K562 (cell line): ENCODE results near the gene IFITM2. TPM values are rescaled to one million over a fixed set of nuclear protein-coding genes. Genes with fewer than 3 reads are reported as not detected.
A peak's percentile ranks its signal among the peaks of the same experiment; 100 is the strongest.

Source experiments
- CXXC5 ChIP-seq: fragments of 250-450 bp; sonication (Bioruptor Pico); IDR thresholded peaks from 2 replicates; pipeline ENCODE4 v1.8.0; 2022; ENCODE audit warnings: inconsistent platforms, mild to moderate bottlenecking, moderate library complexity
- GTF2F1 ChIP-seq: IDR thresholded peaks from 2 replicates; pipeline ENCODE4 v1.6.1; 2011; ENCODE audit warnings: low read depth, low read length, improper control_type of control experiment
- HDAC2 ChIP-seq: fragments of 450-650 bp; IDR thresholded peaks from 2 replicates; pipeline ENCODE4 v1.6.1; 2016; ENCODE audit warnings: mild to moderate bottlenecking
- JUN ChIP-seq, 2 experiments: sonication (generic) in 1 of 2; formaldehyde crosslinking in 1 of 2; IDR thresholded peaks; 2 replicates each; pipeline versions ENCODE4 v1.6.1 to v1.8.0; 2012 to 2022; ENCODE audit warnings: borderline replicate concordance in 2 of 2, mild to moderate bottlenecking in 2 of 2, improper control_type of control experiment in 1 of 2, low read depth in 1 of 2, low read length in 1 of 2, missing genetic modification reagents in 1 of 2
- MAZ ChIP-seq, 2 experiments: fragments of 450-650 bp in 1 of 2; sonication (generic) in 1 of 2; formaldehyde crosslinking; IDR thresholded peaks in 1 of 2; conservative IDR thresholded peaks in 1 of 2; 2 replicates each; pipeline versions ENCODE4 v1.4.0 to v1.5.0; 2020; ENCODE audit warnings: mild to moderate bottlenecking in 1 of 2, missing genetic modification reagents in 1 of 2
- MCM2 ChIP-seq: fragments of 450-650 bp; IDR thresholded peaks from 2 replicates; pipeline ENCODE4 v1.6.1; 2017; ENCODE audit warnings: low read depth, mild to moderate bottlenecking
- MEIS2 ChIP-seq: fragments of 450-650 bp; IDR thresholded peaks from 2 replicates; pipeline ENCODE4 v1.6.1; 2014; ENCODE audit warnings: mild to moderate bottlenecking; ENCODE audit not compliant: partially characterized antibody
- PHF8 ChIP-seq: fragments of 200-600 bp; sonication (generic); IDR thresholded peaks from 2 replicates; pipeline ENCODE4 v1.6.1; 2012; ENCODE audit warnings: mixed run types, mild to moderate bottlenecking, inconsistent platforms, low read length, moderate library complexity, borderline replicate concordance
- POLR2A ChIP-seq: fragments of 450-650 bp; conservative IDR thresholded peaks from 2 replicates; pipeline ENCODE4 v1.6.1; 2016
- POLR2G ChIP-seq: fragments of 200-400 bp; formaldehyde crosslinking; IDR thresholded peaks from 2 replicates; pipeline ENCODE4 v1.6.1; 2017; ENCODE audit warnings: low read depth, mild to moderate bottlenecking, antibody characterized with exemption, low read length, moderate library complexity
- TAF7 ChIP-seq: fragments of 450-650 bp; IDR thresholded peaks from 2 replicates; pipeline ENCODE4 v1.6.1; 2016; ENCODE audit warnings: missing genetic modification characterization, missing compliant biosample characterization
- ZC3H4 ChIP-seq: sonication (generic); formaldehyde crosslinking; IDR thresholded peaks from 2 replicates; pipeline ENCODE4 v1.9.0; 2021; ENCODE audit warnings: missing genetic modification reagents, borderline replicate concordance
- ZNF23 ChIP-seq: fragments of 250-450 bp; sonication (Bioruptor Pico); IDR thresholded peaks from 2 replicates; pipeline ENCODE4 v1.4.0; 2020; ENCODE audit warnings: mild to moderate bottlenecking
- polyA plus RNA-seq, 8 experiments: library from polyadenylated mRNA; depleted of rRNA in 4 of 8; stranded (reverse) in 5 of 8; unstranded in 3 of 8; fragments of >200 nt; fragmentation: Nextera tagmentation in 2 of 8; fragmentation: Illumina TruSeq in 1 of 8; extraction: Ambion mirVana in 2 of 8; extraction: Trizol in 1 of 8; gene quantifications; 2 replicates each; pipeline versions ENCODE4 v1.2.1 to v1.2.3, GENCODE V29; 2011 to 2014; ENCODE audit warnings: inconsistent platforms in 1 of 8, missing spikeins in 1 of 8
- total RNA-seq, 7 experiments: library from RNA; depleted of rRNA in 6 of 7; stranded (reverse); fragments of >200 nt in 6 of 7; fragmentation: Illumina TruSeq in 2 of 7; extraction: Trizol in 2 of 7; gene quantifications; 2 replicates each; pipeline versions ENCODE4 v1.2.1 to v1.2.3, GENCODE V29; 2011 to 2021; ENCODE audit warnings: low replicate concordance in 1 of 7
- TF ChIP-seq, protein P1 (sequence below): sonication (generic); formaldehyde crosslinking; IDR thresholded peaks from 2 replicates; pipeline ENCODE4 v1.8.0; 2022; ENCODE audit warnings: missing genetic modification reagents, mild to moderate bottlenecking, moderate library complexity, borderline replicate concordance
- TF ChIP-seq, protein P2 (sequence below): fragments of 450-650 bp; IDR thresholded peaks from 2 replicates; pipeline ENCODE4 v1.6.1; 2016; ENCODE audit warnings: missing biosample characterization, missing genetic modification characterization
- TF ChIP-seq, protein P3 (sequence below): fragments of 250-450 bp; sonication (Bioruptor Pico); IDR thresholded peaks from 2 replicates; pipeline ENCODE4 v1.5.0; 2021; ENCODE audit warnings: mild to moderate bottlenecking, borderline replicate concordance
- TF ChIP-seq, protein P4 (sequence below): fragments of 200-800 bp; sonication (Bioruptor generic); IDR thresholded peaks from 2 replicates; pipeline ENCODE4 v1.6.1; 2016; ENCODE audit warnings: missing genetic modification characterization, missing compliant biosample characterization

Gene IFITM2
- total and polyA plus RNA-seq, 9 of the 15 experiments (the other 6 are each of a cell fraction or from before 2014, with no cell fraction given): 52.8 to 4,872 (median 356) TPM

DNA sequence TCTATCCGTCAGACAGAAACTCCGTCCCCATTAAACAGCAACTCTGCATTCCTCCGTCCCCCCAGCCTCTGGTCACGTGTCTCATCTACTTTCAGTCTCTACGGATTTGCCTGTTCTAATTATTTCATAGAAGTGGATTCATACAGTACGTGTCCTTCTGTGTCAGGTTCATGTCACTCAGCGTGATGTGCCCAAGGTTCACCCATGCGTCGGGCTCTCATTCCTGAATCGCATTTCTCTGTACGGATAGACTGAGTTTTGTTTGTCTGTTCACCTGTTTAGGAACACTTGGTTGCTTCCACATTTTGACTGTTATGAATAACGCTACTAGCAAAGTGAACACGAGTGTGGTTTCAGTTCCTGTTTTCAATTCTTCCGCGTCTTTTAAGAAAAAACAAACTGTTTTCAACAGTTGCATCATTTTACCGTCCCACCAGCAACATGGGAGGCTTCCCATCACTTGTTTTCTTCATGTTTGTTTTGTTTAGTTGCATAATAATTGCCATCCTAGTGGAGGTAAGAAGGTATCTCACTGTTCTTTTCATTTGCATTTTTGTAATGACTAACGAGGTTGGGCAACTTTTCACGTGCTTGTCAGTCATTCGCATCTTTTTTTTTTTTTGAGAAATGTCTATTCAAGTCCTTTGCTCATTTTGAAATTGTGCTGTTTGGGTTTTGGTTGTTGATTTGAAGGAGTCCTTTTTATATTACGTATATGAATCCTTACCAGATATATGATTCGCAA is 38.3 kb upstream of the IFITM2 start (continued):
- TF ChIP-seq, protein P1, sequence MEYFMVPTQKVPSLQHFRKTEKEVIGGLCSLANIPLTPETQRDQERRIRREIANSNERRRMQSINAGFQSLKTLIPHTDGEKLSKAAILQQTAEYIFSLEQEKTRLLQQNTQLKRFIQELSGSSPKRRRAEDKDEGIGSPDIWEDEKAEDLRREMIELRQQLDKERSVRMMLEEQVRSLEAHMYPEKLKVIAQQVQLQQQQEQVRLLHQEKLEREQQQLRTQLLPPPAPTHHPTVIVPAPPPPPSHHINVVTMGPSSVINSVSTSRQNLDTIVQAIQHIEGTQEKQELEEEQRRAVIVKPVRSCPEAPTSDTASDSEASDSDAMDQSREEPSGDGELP: no peak; the same call in 1 of the 2 replicates
- TF ChIP-seq POLR2A: peak; percentile 43; the same call in 1 of the 2 replicates
- peak; percentile 72 for TF ChIP-seq CXXC5 (CRISPR knock-in tag)
- 0 out of 2 replicates have a peak, but pooled peaks have one; percentile 11 for TF ChIP-seq HDAC2
- no peak for TF ChIP-seq ZNF23 (CRISPR knock-in tag)
- TF ChIP-seq MCM2: no peak
- TF ChIP-seq, protein P2, sequence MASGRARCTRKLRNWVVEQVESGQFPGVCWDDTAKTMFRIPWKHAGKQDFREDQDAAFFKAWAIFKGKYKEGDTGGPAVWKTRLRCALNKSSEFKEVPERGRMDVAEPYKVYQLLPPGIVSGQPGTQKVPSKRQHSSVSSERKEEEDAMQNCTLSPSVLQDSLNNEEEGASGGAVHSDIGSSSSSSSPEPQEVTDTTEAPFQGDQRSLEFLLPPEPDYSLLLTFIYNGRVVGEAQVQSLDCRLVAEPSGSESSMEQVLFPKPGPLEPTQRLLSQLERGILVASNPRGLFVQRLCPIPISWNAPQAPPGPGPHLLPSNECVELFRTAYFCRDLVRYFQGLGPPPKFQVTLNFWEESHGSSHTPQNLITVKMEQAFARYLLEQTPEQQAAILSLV (tag): peak; percentile 75
- peak; percentile 35; the same call in 1 of the 2 replicates for TF ChIP-seq PHF8
- TF ChIP-seq, protein P3, sequence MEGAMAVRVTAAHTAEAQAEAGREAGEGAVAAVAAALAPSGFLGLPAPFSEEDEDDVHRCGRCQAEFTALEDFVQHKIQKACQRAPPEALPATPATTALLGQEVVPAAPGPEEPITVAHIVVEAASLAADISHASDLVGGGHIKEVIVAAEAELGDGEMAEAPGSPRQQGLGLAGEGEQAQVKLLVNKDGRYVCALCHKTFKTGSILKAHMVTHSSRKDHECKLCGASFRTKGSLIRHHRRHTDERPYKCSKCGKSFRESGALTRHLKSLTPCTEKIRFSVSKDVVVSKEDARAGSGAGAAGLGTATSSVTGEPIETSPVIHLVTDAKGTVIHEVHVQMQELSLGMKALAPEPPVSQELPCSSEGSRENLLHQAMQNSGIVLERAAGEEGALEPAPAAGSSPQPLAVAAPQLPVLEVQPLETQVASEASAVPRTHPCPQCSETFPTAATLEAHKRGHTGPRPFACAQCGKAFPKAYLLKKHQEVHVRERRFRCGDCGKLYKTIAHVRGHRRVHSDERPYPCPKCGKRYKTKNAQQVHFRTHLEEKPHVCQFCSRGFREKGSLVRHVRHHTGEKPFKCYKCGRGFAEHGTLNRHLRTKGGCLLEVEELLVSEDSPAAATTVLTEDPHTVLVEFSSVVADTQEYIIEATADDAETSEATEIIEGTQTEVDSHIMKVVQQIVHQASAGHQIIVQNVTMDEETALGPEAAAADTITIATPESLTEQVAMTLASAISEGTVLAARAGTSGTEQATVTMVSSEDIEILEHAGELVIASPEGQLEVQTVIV (CRISPR knock-in tag): no peak
- peak; percentile 56 for TF ChIP-seq MEIS2
- TF ChIP-seq ZC3H4 (CRISPR knock-in tag): no peak
- peak in 1 of 2 experiments; percentile 35; a peak in 1 of 4 replicates for TF ChIP-seq MAZ (CRISPR knock-in tag; conservative IDR thresholded peaks at IDR 0.05 in 1 of 2, IDR thresholded peaks at IDR 0.05 in 1 of 2)
- no peak for TF ChIP-seq GTF2F1
- TF ChIP-seq, protein P4, sequence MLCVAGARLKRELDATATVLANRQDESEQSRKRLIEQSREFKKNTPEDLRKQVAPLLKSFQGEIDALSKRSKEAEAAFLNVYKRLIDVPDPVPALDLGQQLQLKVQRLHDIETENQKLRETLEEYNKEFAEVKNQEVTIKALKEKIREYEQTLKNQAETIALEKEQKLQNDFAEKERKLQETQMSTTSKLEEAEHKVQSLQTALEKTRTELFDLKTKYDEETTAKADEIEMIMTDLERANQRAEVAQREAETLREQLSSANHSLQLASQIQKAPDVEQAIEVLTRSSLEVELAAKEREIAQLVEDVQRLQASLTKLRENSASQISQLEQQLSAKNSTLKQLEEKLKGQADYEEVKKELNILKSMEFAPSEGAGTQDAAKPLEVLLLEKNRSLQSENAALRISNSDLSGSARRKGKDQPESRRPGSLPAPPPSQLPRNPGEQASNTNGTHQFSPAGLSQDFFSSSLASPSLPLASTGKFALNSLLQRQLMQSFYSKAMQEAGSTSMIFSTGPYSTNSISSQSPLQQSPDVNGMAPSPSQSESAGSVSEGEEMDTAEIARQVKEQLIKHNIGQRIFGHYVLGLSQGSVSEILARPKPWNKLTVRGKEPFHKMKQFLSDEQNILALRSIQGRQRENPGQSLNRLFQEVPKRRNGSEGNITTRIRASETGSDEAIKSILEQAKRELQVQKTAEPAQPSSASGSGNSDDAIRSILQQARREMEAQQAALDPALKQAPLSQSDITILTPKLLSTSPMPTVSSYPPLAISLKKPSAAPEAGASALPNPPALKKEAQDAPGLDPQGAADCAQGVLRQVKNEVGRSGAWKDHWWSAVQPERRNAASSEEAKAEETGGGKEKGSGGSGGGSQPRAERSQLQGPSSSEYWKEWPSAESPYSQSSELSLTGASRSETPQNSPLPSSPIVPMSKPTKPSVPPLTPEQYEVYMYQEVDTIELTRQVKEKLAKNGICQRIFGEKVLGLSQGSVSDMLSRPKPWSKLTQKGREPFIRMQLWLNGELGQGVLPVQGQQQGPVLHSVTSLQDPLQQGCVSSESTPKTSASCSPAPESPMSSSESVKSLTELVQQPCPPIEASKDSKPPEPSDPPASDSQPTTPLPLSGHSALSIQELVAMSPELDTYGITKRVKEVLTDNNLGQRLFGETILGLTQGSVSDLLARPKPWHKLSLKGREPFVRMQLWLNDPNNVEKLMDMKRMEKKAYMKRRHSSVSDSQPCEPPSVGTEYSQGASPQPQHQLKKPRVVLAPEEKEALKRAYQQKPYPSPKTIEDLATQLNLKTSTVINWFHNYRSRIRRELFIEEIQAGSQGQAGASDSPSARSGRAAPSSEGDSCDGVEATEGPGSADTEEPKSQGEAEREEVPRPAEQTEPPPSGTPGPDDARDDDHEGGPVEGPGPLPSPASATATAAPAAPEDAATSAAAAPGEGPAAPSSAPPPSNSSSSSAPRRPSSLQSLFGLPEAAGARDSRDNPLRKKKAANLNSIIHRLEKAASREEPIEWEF (CRISPR knock-in tag): peak; percentile 4; the same call in 1 of the 2 replicates
- peak; percentile 63 for TF ChIP-seq JUN (IDR thresholded peaks at IDR 0.05; ENCODE audit: borderline replicate concordance, low read depth, low read length)
- TF ChIP-seq JUN (CRISPR knock-in tag; IDR thresholded peaks at IDR 0.05; ENCODE audit: borderline replicate concordance): no peak
- TF ChIP-seq POLR2G: peak; percentile 31; the same call in 1 of the 2 replicates
- TF ChIP-seq TAF7 (tag): peak; percentile 38; the same call in 1 of the 2 replicates
